Adrenal gland (tissue), 5 donors: ENCODE results near the gene PTPRN2.

Experiments used
- POLR2A ChIP-seq, 2 donors: fragments of 450-650 bp; IDR thresholded peaks; one replicate each; pipeline ENCODE4 v1.6.1; 2017; ENCODE audit warnings: antibody characterized with exemption in 2 of 2, mild to moderate bottlenecking in 2 of 2, moderate library complexity in 1 of 2
- TF ChIP-seq, protein P1 (sequence below), 6 experiments: fragments of 450-650 bp in 4 of 6; fragments of 200-600 bp in 2 of 6; sonication (generic) in 1 of 6; IDR thresholded peaks; 1 replicate in 5 of 6; 2 replicates in 1 of 6; pipeline versions ENCODE4 v1.5.1 to v1.8.0; 2016 to 2021; ENCODE audit warnings: antibody characterized with exemption in 6 of 6, mild to moderate bottlenecking in 2 of 6, moderate library complexity in 1 of 6
- donor health status: DM: no; HTN: no; CAD: no.

DNA sequence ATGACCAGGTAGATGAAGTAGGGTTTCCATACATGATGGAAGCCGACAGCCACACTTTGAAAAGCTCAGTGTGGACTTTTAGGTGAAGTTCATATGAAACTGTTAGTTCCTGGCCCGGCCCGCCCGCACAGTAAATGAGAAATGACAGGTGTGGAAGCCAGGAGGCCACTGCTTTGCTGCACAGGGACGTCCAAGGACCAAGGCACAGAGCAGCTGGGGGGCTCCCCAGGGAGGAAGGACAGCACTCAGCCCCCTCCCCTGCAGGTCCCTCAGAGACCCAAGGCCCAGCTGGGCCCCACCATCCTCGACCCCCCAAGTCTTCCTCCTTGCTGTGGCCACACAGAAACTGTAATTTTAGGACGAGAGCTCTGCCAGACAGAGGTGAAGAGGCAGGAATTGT is 219.2 kb downstream of the PTPRN2 start:
- TF ChIP-seq, protein P1, sequence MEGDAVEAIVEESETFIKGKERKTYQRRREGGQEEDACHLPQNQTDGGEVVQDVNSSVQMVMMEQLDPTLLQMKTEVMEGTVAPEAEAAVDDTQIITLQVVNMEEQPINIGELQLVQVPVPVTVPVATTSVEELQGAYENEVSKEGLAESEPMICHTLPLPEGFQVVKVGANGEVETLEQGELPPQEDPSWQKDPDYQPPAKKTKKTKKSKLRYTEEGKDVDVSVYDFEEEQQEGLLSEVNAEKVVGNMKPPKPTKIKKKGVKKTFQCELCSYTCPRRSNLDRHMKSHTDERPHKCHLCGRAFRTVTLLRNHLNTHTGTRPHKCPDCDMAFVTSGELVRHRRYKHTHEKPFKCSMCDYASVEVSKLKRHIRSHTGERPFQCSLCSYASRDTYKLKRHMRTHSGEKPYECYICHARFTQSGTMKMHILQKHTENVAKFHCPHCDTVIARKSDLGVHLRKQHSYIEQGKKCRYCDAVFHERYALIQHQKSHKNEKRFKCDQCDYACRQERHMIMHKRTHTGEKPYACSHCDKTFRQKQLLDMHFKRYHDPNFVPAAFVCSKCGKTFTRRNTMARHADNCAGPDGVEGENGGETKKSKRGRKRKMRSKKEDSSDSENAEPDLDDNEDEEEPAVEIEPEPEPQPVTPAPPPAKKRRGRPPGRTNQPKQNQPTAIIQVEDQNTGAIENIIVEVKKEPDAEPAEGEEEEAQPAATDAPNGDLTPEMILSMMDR (IDR thresholded peaks at IDR 0.05), result no peak
- no peak for TF ChIP-seq POLR2A (IDR thresholded peaks at IDR 0.05)
